HepG2 (cell line): ENCODE measurements around the gene ORMDL3. TPM values are rescaled to one million over a fixed set of nuclear protein-coding genes. Genes with fewer than 3 reads are reported as not detected.

Experiments used
- ATAC-seq: fragments of 200-7000 bp; cut with Tn5 transposase; 3 replicates; pipeline ENCODE4 v1.9.1; 2020; ENCODE audit warnings: mild to moderate bottlenecking, moderate library complexity
- BruUV-seq: library from RNA; stranded (reverse); fragments of 400-500 nt; replicated peaks from 2 replicates; lab custom pipeline; 2021; lab: Mats Ljungman, UMichigan
- CTCF ChIA-PET: fragments of 300-600 bp; formaldehyde crosslinking; extraction: SDS; loops from one replicate; lab custom pipeline; 2021; ENCODE audit warnings: low total read pairs, inconsistent platforms, low intra/inter-chr PET ratio; lab: Yijun Ruan, JAX
- POLR2A ChIA-PET: fragments of 350-600 bp; sonication (Branson Sonifier 250); formaldehyde crosslinking; loops from one replicate; lab custom pipeline; 2020; ENCODE audit warnings: antibody characterized with exemption, inconsistent platforms; lab: Yijun Ruan, JAX
- DNase-seq: peaks from one replicate; pipeline ENCODE4 v3.0.0-alpha.2; 2015; ENCODE audit warnings: low spot score
- FAIRE-seq: peaks from 3 replicates; lab custom pipeline; 2011; peaks lifted over from hg19 to GRCh38; lab: Jason Lieb, UNC
- H2AFZ ChIP-seq: one replicate; pipeline ENCODE4 v1.6.1; 2011; ENCODE audit warnings: low read length, inconsistent platforms
- H3K27ac ChIP-seq: fragments of 300-600 bp; 3 replicates; pipeline ENCODE4 v1.8.0; 2011; ENCODE audit warnings: mixed run types, mild to moderate bottlenecking, mixed read lengths, low read length, inconsistent platforms; ENCODE audit not compliant: insufficient read depth; ENCODE audit errors: extremely low read length
- H3K27me3 ChIP-seq, 2 experiments: fragments of 200-600 bp in 1 of 2; 2 replicates in 1 of 2; 3 replicates in 1 of 2; pipeline versions ENCODE4 v1.6.0 to v1.8.0; 2011; ENCODE audit warnings: low read length in 2 of 2, mild to moderate bottlenecking in 2 of 2, moderate library complexity in 2 of 2, inconsistent platforms in 1 of 2; ENCODE audit not compliant: insufficient read depth in 2 of 2, control insufficient read depth in 1 of 2
- H3K36me3 ChIP-seq, 2 experiments: fragments of 200-600 bp in 1 of 2; replicated peaks in 1 of 2; 2 replicates in 1 of 2; 3 replicates in 1 of 2; pipeline versions ENCODE4 v1.5.1 to v1.8.0; 2011; ENCODE audit warnings: low read length in 2 of 2, inconsistent platforms in 1 of 2; ENCODE audit not compliant: insufficient read depth in 2 of 2, control insufficient read depth in 1 of 2
- H3K4me1 ChIP-seq: 2 replicates; pipeline ENCODE4 v1.5.1; 2012; ENCODE audit warnings: low read length, inconsistent platforms; ENCODE audit not compliant: insufficient read depth
- H3K4me2 ChIP-seq: 2 replicates; pipeline ENCODE4 v1.6.0; 2011; ENCODE audit warnings: low read depth, low read length, inconsistent platforms
- H3K4me3 ChIP-seq, 3 experiments: fragments of 200-600 bp in 1 of 3; sonication (generic), shearing (Covaris generic) in 1 of 3; replicated peaks in 1 of 3; 2 replicates each; pipeline ENCODE4 v1.5.1; 2011 to 2016; ENCODE audit warnings: low read length in 3 of 3, inconsistent platforms in 2 of 3, low read depth in 2 of 3, mild to moderate bottlenecking in 2 of 3, control low read depth in 1 of 3, mixed read lengths in 1 of 3; ENCODE audit not compliant: insufficient read depth in 1 of 3
- H3K79me2 ChIP-seq: one replicate; pipeline ENCODE4 v1.6.1; 2011; ENCODE audit warnings: low read length, inconsistent platforms; ENCODE audit not compliant: insufficient read depth
- H3K9ac ChIP-seq: 2 replicates; pipeline ENCODE4 v1.6.0; 2011; ENCODE audit warnings: mild to moderate bottlenecking, low read depth, low read length, inconsistent platforms; ENCODE audit not compliant: insufficient read depth
- H3K9me3 ChIP-seq: 2 replicates; pipeline ENCODE4 v1.5.1; 2012; ENCODE audit warnings: mild to moderate bottlenecking, low read length
- H4K20me1 ChIP-seq: 2 replicates; pipeline ENCODE4 v1.6.0; 2011; ENCODE audit warnings: inconsistent platforms, mild to moderate bottlenecking, low read length, moderate library complexity; ENCODE audit not compliant: insufficient read depth
- EP300 ChIP-seq, 3 experiments: sonication (generic) in 1 of 3; formaldehyde crosslinking in 1 of 3; IDR thresholded peaks; 2 replicates each; pipeline versions ENCODE4 v1.5.1 to v1.6.1; 2011 to 2020; ENCODE audit warnings: low read depth in 2 of 3, low read length in 2 of 3, borderline replicate concordance in 1 of 3, improper control_type of control experiment in 1 of 3, mild to moderate bottlenecking in 1 of 3, missing genetic modification reagents in 1 of 3, moderate library complexity in 1 of 3
- HIVEP1 ChIP-seq: sonication (generic); formaldehyde crosslinking; IDR thresholded peaks from 2 replicates; pipeline ENCODE4 v1.4.0; 2020; ENCODE audit warnings: mild to moderate bottlenecking, missing genetic modification reagents
- HNF4G ChIP-seq, 2 experiments: sonication (generic) in 1 of 2; formaldehyde crosslinking in 1 of 2; IDR thresholded peaks; 2 replicates each; pipeline versions ENCODE4 v1.4.0 to v1.6.1; 2011 to 2020; ENCODE audit warnings: borderline replicate concordance in 2 of 2, low read depth in 2 of 2, mild to moderate bottlenecking in 2 of 2, low read length in 1 of 2, missing genetic modification reagents in 1 of 2, moderate library complexity in 1 of 2
- HNRNPUL1 ChIP-seq: fragments of 200-400 bp; formaldehyde crosslinking; IDR thresholded peaks from 2 replicates; pipeline ENCODE4 v1.6.1; 2017; ENCODE audit warnings: low read depth, mild to moderate bottlenecking, low read length, moderate library complexity
- MEF2D ChIP-seq: sonication (generic); formaldehyde crosslinking; IDR thresholded peaks from 2 replicates; pipeline ENCODE4 v1.5.1; 2020; ENCODE audit warnings: mild to moderate bottlenecking, missing genetic modification reagents
- NR2F6 ChIP-seq, 2 experiments: IDR thresholded peaks; 2 replicates each; pipeline ENCODE4 v1.6.1; 2016; ENCODE audit warnings: antibody characterized with exemption in 1 of 2, mild to moderate bottlenecking in 1 of 2
- PHF21A ChIP-seq: sonication (generic); formaldehyde crosslinking; IDR thresholded peaks from 2 replicates; pipeline ENCODE4 v1.5.0; 2020; ENCODE audit warnings: mild to moderate bottlenecking, missing genetic modification reagents
- PITX1 ChIP-seq: sonication (generic); formaldehyde crosslinking; IDR thresholded peaks from 2 replicates; pipeline ENCODE4 v1.5.1; 2020; ENCODE audit warnings: mild to moderate bottlenecking, missing genetic modification reagents
- PRMT3 ChIP-seq: sonication (generic); formaldehyde crosslinking; IDR thresholded peaks from 2 replicates; pipeline ENCODE4 v1.8.1; 2022; ENCODE audit warnings: low read depth, mild to moderate bottlenecking, moderate library complexity, missing genetic modification reagents, borderline replicate concordance
- SOX13 ChIP-seq, 3 experiments: fragments of 450-650 bp in 1 of 3; sonication (generic) in 1 of 3; formaldehyde crosslinking in 1 of 3; IDR thresholded peaks in 2 of 3; conservative IDR thresholded peaks in 1 of 3; 2 replicates each; pipeline versions ENCODE4 v1.5.0 to v1.6.1; 2016 to 2020; ENCODE audit warnings: antibody characterized with exemption in 1 of 3, mild to moderate bottlenecking in 1 of 3, missing compliant biosample characterization in 1 of 3, missing genetic modification reagents in 1 of 3, moderate library complexity in 1 of 3
- SOX6 ChIP-seq, 2 experiments: fragments of 450-650 bp in 1 of 2; sonication (generic) in 1 of 2; formaldehyde crosslinking in 1 of 2; IDR thresholded peaks; 2 replicates each; pipeline versions ENCODE4 v1.4.0 to v1.6.1; 2017 to 2020; ENCODE audit warnings: antibody characterized with exemption in 1 of 2, mild to moderate bottlenecking in 1 of 2, missing genetic modification reagents in 1 of 2
- SP4 ChIP-seq: sonication (generic); formaldehyde crosslinking; IDR thresholded peaks from 2 replicates; pipeline ENCODE4 v1.8.1; 2023; ENCODE audit warnings: mild to moderate bottlenecking, missing genetic modification reagents
- ZMYM3 ChIP-seq: sonication (generic); formaldehyde crosslinking; IDR thresholded peaks from 2 replicates; pipeline ENCODE4 v1.5.1; 2020; ENCODE audit warnings: mild to moderate bottlenecking, missing genetic modification reagents
- ZNF7 ChIP-seq: IDR thresholded peaks from 2 replicates; pipeline ENCODE4 v1.6.1; 2016; ENCODE audit warnings: missing biosample characterization, missing genetic modification reagents
- WGBS: methylation state at CpG from one replicate; pipeline ENCODE4 v1.1.6; 2017; ENCODE audit warnings: low lambda C conversion rate; 5-methylcytosine and 5-hydroxymethylcytosine counted together
- in situ Hi-C: cut with HindIII; loops from 2 replicates; pipeline ENCODE4 v1.10.0; 2017; ENCODE audit warnings: low pct_unique_long_range_greater_than_20kb; ENCODE audit not compliant: extremely low pct_ligation_motif_present
- intact Hi-C: fragments of 100-400 bp; cut with micrococcal nuclease; formaldehyde crosslinking; loops from one replicate; pipeline ENCODE4 v1.10.0; 2022; ENCODE audit not compliant: unreplicated experiment
- polyA plus RNA-seq, 8 experiments: library from polyadenylated mRNA; depleted of rRNA in 3 of 8; stranded (reverse) in 7 of 8; unstranded in 1 of 8; fragments of >200 nt; fragmentation: Illumina TruSeq in 4 of 8; extraction: Trizol in 4 of 8; gene quantifications; 2 replicates each; pipeline versions ENCODE4 v1.2.1 to v1.2.3, GENCODE V29; 2011 to 2016; ENCODE audit warnings: low read depth in 4 of 8, missing spikeins in 1 of 8, mixed read lengths in 1 of 8; ENCODE audit not compliant: insufficient read depth in 1 of 8
- total RNA-seq, 5 experiments: library from RNA; depleted of rRNA; stranded (reverse); fragments of >200 nt; fragmentation: Illumina TruSeq; extraction: Trizol; gene quantifications; 2 replicates each; pipeline ENCODE4 v1.2.3, GENCODE V29; 2016; ENCODE audit warnings: low read depth in 1 of 5
- TF ChIP-seq, protein P1 (sequence below): IDR thresholded peaks from 2 replicates; pipeline ENCODE4 v1.4.0; 2020; ENCODE audit warnings: mild to moderate bottlenecking, missing genetic modification reagents
- TF ChIP-seq, protein P2 (sequence below): sonication (generic); formaldehyde crosslinking; IDR thresholded peaks from 2 replicates; pipeline ENCODE4 v1.4.0; 2020; ENCODE audit warnings: mild to moderate bottlenecking, low read depth, missing genetic modification reagents
- TF ChIP-seq, protein P3 (sequence below): sonication (generic); formaldehyde crosslinking; IDR thresholded peaks from 2 replicates; pipeline ENCODE4 v1.4.0; 2020; ENCODE audit warnings: missing genetic modification reagents
- TF ChIP-seq, protein P4 (sequence below): sonication (generic); formaldehyde crosslinking; IDR thresholded peaks from 2 replicates; pipeline ENCODE4 v1.4.0; 2020; ENCODE audit warnings: missing genetic modification reagents

The ORMDL3 gene
- total and polyA plus RNA-seq, 2 of the 13 experiments (the other 11 are each of a cell fraction or from before 2014, with no cell fraction given): 181 to 384 TPM

DNA sequence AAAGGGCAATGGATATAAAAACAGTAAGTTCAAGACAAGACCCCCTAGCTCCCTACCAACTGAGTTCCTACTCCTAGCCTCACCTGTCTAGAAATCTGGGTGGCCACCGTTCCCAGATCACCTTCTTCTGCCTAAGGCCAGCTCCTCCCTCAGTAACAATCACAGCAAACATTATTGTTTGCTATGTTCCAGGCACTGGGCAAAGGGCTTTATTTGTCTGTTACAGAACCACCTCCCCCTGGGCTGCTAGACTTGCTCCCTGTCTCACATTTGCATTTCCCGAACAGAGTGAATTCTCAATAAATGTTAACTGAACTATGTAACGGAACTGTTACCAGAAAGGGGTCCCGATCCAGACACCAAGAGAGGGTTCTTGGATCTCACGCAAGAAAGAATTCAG is 6.9 kb upstream of the ORMDL3 start:
- Histone ChIP-seq H3K4me2 (peak overlapping the region; percentile 50), H3K9me3 (no peaks in the 10 kb centered on the region), H3K9ac (peak overlapping the region; percentile 14; the same call in 1 of the 2 replicates), H3K4me1 (peaks cover 70% of the 10 kb centered on the region), H3K79me2 (no peaks in the 10 kb centered on the region), H3K27ac (no peak overlapping the region), H4K20me1 (no peaks in the 10 kb centered on the region), H3K27me3 (no peaks in the 10 kb centered on the region), H3K36me3 (no peaks in the 10 kb centered on the region), H3K4me3 (no peak overlapping the region; a peak in 1 of 6 replicates), H2AFZ (no peak overlapping the region)
- 4% methylated on average over 5 of the region's 5 CpGs for WGBS
- POLR2A ChIA-PET: interaction anchor here (2.6 kb wide), 1 partner anchor 10 kb away, joined by 7 read pairs; no protein-coding TSS in a partner anchor
- in situ Hi-C loops: no loop called here
- peak; percentile 87 for FAIRE-seq
- peak; percentile 79 for ATAC-seq
- BruUV-seq: no TSS peak
- peak; percentile 61 for DNase-seq
- CTCF ChIA-PET: no interaction called here
- intact Hi-C loops: no loop called here
- peak; percentile 43; the same call in 1 of the 2 replicates for TF ChIP-seq ZMYM3 (CRISPR knock-in tag)
- TF ChIP-seq PRMT3 (CRISPR knock-in tag): no peak
- TF ChIP-seq, protein P1, sequence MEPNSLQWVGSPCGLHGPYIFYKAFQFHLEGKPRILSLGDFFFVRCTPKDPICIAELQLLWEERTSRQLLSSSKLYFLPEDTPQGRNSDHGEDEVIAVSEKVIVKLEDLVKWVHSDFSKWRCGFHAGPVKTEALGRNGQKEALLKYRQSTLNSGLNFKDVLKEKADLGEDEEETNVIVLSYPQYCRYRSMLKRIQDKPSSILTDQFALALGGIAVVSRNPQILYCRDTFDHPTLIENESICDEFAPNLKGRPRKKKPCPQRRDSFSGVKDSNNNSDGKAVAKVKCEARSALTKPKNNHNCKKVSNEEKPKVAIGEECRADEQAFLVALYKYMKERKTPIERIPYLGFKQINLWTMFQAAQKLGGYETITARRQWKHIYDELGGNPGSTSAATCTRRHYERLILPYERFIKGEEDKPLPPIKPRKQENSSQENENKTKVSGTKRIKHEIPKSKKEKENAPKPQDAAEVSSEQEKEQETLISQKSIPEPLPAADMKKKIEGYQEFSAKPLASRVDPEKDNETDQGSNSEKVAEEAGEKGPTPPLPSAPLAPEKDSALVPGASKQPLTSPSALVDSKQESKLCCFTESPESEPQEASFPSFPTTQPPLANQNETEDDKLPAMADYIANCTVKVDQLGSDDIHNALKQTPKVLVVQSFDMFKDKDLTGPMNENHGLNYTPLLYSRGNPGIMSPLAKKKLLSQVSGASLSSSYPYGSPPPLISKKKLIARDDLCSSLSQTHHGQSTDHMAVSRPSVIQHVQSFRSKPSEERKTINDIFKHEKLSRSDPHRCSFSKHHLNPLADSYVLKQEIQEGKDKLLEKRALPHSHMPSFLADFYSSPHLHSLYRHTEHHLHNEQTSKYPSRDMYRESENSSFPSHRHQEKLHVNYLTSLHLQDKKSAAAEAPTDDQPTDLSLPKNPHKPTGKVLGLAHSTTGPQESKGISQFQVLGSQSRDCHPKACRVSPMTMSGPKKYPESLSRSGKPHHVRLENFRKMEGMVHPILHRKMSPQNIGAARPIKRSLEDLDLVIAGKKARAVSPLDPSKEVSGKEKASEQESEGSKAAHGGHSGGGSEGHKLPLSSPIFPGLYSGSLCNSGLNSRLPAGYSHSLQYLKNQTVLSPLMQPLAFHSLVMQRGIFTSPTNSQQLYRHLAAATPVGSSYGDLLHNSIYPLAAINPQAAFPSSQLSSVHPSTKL: peak; percentile 29; the same call in 1 of the 2 replicates
- TF ChIP-seq SOX13 (IDR thresholded peaks at IDR 0.05): no peak
- TF ChIP-seq SOX13 (CRISPR knock-in tag; conservative IDR thresholded peaks at IDR 0.05 in 1 of 2, IDR thresholded peaks at IDR 0.05 in 1 of 2): peak in 1 of 2 experiments; percentile 56; a peak in 1 of 4 replicates
- peak; percentile 57 for TF ChIP-seq PHF21A (CRISPR knock-in tag)
- TF ChIP-seq, protein P2, sequence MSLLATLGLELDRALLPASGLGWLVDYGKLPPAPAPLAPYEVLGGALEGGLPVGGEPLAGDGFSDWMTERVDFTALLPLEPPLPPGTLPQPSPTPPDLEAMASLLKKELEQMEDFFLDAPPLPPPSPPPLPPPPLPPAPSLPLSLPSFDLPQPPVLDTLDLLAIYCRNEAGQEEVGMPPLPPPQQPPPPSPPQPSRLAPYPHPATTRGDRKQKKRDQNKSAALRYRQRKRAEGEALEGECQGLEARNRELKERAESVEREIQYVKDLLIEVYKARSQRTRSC (CRISPR knock-in tag): no peak
- TF ChIP-seq EP300 (IDR thresholded peaks at IDR 0.05; ENCODE audit: low read depth in 2 of 2, low read length in 2 of 2): peak in 1 of 2 experiments; percentile 10; a peak in 1 of 4 replicates
- TF ChIP-seq EP300 (CRISPR knock-in tag; IDR thresholded peaks at IDR 0.05; ENCODE audit: borderline replicate concordance): no peak
- peak; percentile 58; the same call in 1 of the 2 replicates for TF ChIP-seq PITX1 (CRISPR knock-in tag)
- TF ChIP-seq, protein P3, sequence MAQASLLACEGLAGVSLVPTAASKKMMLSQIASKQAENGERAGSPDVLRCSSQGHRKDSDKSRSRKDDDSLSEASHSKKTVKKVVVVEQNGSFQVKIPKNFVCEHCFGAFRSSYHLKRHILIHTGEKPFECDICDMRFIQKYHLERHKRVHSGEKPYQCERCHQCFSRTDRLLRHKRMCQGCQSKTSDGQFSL (CRISPR knock-in tag): no peak
- no peak for TF ChIP-seq NR2F6 (IDR thresholded peaks at IDR 0.05)
- TF ChIP-seq NR2F6 (CRISPR knock-in tag; IDR thresholded peaks at IDR 0.05): 0 out of 2 replicates have a peak, but pooled peaks have one; percentile 16
- TF ChIP-seq SP4: no peak
- TF ChIP-seq HNF4G (IDR thresholded peaks at IDR 0.05; ENCODE audit: borderline replicate concordance, low read depth, low read length): peak; percentile 32; the same call in 1 of the 2 replicates
- no peak for TF ChIP-seq HNF4G (CRISPR knock-in tag; IDR thresholded peaks at IDR 0.05; ENCODE audit: borderline replicate concordance, low read depth)
- TF ChIP-seq ZNF7 (CRISPR knock-in tag): peak; percentile 88
- no peak for TF ChIP-seq HIVEP1
- no peak for TF ChIP-seq HNRNPUL1
- TF ChIP-seq SOX6 (IDR thresholded peaks at IDR 0.05): no peak
- TF ChIP-seq SOX6 (CRISPR knock-in tag; IDR thresholded peaks at IDR 0.05): peak; percentile 54
- TF ChIP-seq, protein P4, sequence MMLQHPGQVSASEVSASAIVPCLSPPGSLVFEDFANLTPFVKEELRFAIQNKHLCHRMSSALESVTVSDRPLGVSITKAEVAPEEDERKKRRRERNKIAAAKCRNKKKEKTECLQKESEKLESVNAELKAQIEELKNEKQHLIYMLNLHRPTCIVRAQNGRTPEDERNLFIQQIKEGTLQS (CRISPR knock-in tag): no peak
- no peak for TF ChIP-seq MEF2D (CRISPR knock-in tag)
